Fibroblast of pulmonary artery (primary cell): ENCODE data around the gene PYGB.

ENCODE experiments used
- DNase-seq: peaks from one replicate; pipeline ENCODE4 v3.0.0-alpha.2; 2010; ENCODE audit warnings: low read depth
- H3K4me3 ChIP-seq: replicated peaks from 2 replicates; pipeline ENCODE4 v1.5.1; 2011; ENCODE audit warnings: low read depth, mild to moderate bottlenecking, control low read depth, low read length, moderate library complexity
- TF ChIP-seq, protein P1 (sequence below): IDR thresholded peaks from 2 replicates; pipeline ENCODE4 v1.5.1; 2011; ENCODE audit warnings: mild to moderate bottlenecking, control low read depth, low read length, inconsistent platforms; ENCODE audit errors: missing control alignments

The PYGB gene

DNA sequence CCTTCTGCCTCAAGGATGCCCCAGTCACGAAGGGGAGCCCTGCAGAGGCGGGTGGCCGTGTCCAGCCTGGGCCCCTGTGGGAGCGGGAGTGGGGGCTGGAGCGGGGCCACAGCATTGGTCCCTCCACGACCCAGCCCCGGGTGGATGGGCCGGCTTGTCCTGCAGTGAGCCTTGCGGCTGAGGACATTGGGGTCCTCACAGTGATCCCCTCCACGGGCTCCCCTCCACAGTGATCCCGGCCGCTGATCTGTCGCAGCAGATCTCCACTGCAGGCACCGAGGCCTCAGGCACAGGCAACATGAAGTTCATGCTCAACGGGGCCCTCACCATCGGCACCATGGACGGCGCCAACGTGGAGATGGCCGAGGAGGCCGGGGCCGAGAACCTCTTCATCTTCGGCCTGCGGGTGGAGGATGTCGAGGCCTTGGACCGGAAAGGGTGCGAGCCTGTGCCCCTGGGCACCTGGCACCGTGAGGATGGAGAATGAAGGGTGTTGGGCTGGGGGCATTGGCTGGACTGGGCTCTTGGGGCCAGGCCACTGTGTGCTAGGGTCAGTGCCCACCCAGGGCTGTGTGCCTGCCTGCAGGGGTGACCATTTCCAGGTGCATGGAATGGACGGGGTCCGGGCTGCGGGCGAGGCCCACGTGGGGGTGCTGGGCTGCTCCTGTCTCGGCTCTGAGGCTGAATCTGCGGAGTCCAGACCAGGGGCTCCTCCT, 44.4 kb downstream of the PYGB start:
- no peak for DNase-seq
- TF ChIP-seq, protein P1, sequence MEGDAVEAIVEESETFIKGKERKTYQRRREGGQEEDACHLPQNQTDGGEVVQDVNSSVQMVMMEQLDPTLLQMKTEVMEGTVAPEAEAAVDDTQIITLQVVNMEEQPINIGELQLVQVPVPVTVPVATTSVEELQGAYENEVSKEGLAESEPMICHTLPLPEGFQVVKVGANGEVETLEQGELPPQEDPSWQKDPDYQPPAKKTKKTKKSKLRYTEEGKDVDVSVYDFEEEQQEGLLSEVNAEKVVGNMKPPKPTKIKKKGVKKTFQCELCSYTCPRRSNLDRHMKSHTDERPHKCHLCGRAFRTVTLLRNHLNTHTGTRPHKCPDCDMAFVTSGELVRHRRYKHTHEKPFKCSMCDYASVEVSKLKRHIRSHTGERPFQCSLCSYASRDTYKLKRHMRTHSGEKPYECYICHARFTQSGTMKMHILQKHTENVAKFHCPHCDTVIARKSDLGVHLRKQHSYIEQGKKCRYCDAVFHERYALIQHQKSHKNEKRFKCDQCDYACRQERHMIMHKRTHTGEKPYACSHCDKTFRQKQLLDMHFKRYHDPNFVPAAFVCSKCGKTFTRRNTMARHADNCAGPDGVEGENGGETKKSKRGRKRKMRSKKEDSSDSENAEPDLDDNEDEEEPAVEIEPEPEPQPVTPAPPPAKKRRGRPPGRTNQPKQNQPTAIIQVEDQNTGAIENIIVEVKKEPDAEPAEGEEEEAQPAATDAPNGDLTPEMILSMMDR = no peak
- no peak overlapping the region for H3K4me3 ChIP-seq

- TF ChIP-seq, protein P1 = no peak
- no peak for DNase-seq
- H3K4me3 ChIP-seq = no peak overlapping the region
Observed at GRCh38 chr20:25293507-25293906, 45.6 kb downstream of the PYGB start.

DNA sequence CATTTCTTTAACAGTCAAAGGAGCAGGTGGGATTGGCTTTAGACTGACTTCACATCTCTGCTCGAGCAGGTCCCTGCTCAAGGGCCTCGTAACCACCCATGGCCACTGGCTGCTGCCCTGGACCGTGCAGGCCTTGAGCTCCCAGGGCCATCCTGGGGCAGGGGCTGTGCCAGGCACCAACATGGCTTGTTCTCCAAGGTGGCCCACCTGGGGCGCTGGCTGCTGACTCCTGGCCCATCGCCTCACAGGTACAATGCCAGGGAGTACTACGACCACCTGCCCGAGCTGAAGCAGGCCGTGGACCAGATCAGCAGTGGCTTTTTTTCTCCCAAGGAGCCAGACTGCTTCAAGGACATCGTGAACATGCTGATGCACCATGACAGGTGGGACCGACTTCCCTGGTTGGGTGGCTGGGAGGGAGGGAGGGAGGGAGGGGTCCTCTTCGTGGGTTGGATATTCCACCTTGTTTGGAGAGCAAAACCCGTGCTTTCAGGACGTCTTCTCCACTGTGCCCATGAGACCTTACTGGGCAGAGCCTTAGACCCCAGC, 46.1 kb downstream of the PYGB start:
- no peak for DNase-seq
- TF ChIP-seq, protein P1 = no peak
- H3K4me3 ChIP-seq = no peak overlapping the region

GRCh38 chr20:25294459-25295385, 46.8 kb downstream of the PYGB start:
- peak; percentile 49 for DNase-seq
- TF ChIP-seq, protein P1 = peak; percentile 81
- H3K4me3 ChIP-seq = no peak overlapping the region

GRCh38 chr20:25295386-25296093, 47.7 kb downstream of the PYGB start:
- no peak for DNase-seq
- H3K4me3 ChIP-seq = no peak overlapping the region
- TF ChIP-seq, protein P1 = no peak
